ENCODE data around the gene OXGR1. TPM values are rescaled to one million over a fixed set of nuclear protein-coding genes. Genes with fewer than 3 reads are reported as not detected.
A peak's percentile ranks its signal among the peaks of the same experiment; 100 is the strongest.

OXGR1 gene
- total and polyA plus RNA-seq, 9 of the 15 experiments (the other 6 are each of a cell fraction or from before 2014, with no cell fraction given) = 0.03 TPM; not detected in 8

DNA sequence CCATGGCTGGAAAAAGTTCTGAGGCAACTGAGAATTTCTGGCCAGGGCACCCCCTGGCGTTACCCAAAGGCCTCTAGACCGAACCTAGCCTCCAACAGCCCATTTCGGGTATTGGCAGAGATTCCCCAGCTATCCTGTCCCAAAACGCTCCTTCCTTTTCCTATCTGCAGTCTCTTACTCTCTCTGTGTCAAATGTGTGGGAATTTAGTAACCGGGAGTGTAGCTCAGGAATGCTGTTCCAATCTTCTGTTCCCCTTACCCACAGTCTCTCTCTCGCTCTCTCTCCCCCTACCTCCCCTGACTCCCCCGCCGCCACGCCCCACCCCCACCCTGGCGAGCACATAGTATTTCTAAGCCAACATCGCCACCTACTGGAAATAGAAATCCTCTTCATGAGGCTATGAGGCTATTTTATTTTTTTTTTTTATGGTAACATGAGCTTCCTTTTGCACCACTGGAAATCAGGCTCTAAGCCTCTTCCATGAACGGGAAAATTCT, 27.0 kb downstream of the OXGR1 start:
- DNase-seq (ENCODE audit: extremely low read depth in 1 of 4, low spot score in 3 of 4) (peak; percentile 54 to 64 (median 60)), FAIRE-seq (no peak), ATAC-seq (peak; percentile 93)
- intact Hi-C loops (cut with micrococcal nuclease) = loop anchor here (5.0 to 10.0 kb wide), 4 partner anchors 145 to 1342 kb away; no protein-coding TSS in a partner anchor
- in situ Hi-C loops (cut with MboI) = loop anchor here (25.0 kb wide), 1 partner anchor 1455 kb away; no protein-coding TSS in a partner anchor
- no peaks in the 10 kb centered on the region for H3K4me1 ChIP-seq (replicated peaks in 1 of 2; ENCODE audit: control insufficient read depth in 2 of 2, insufficient read depth in 2 of 2, low read length in 2 of 2)
- H3K9ac ChIP-seq (ENCODE audit: insufficient read depth in 1 of 2, low read depth in 2 of 2, low read length in 2 of 2) = no peak overlapping the region
- H3K27me3 ChIP-seq (ENCODE audit: control insufficient read depth in 2 of 2, insufficient read depth in 2 of 2, low read length in 2 of 2) = no peaks in the 10 kb centered on the region
- peak overlapping the region; percentile 52 for H3K4me2 ChIP-seq (ENCODE audit: insufficient read depth, low read length)
- 0% methylated on average over 4 of the region's 12 CpGs for WGBS (ENCODE audit: insufficient coverage, low coverage, missing lambda C conversion rate)
- no peak overlapping the region for H2AFZ ChIP-seq (ENCODE audit: low read depth, low read length)
- CTCF ChIA-PET (ENCODE audit: low intra/inter-chr PET ratio) = interaction anchor here (0.6 to 1.0 kb wide), 3 partner anchors 694 to 946 kb away, joined by 3 to 5 read pairs (median 5); no protein-coding TSS in a partner anchor
- POLR2A ChIA-PET = no interaction called here
- no peaks in the 10 kb centered on the region for H3K36me3 ChIP-seq (ENCODE audit: control insufficient read depth, insufficient read depth, low read length)
- no peaks in the 10 kb centered on the region for H3K9me1 ChIP-seq (ENCODE audit: control insufficient read depth, insufficient read depth, low read length)
- H3K79me2 ChIP-seq (ENCODE audit: control insufficient read depth, insufficient read depth, low read length) = no peaks in the 10 kb centered on the region
- H3K9me3 ChIP-seq (replicated peaks; ENCODE audit: control insufficient read depth, insufficient read depth, low read depth, low read length) = no peaks in the 10 kb centered on the region
- no peaks in the 10 kb centered on the region for H4K20me1 ChIP-seq (replicated peaks; ENCODE audit: control insufficient read depth, insufficient read depth, low read length)
- no TSS peak for BruUV-seq (replicated peaks)
- H3K27ac ChIP-seq (ENCODE audit: extremely low read depth, low read depth, low read length) = no peak overlapping the region
- peak overlapping the region; percentile 13; the same call in 1 of the 2 replicates for H3K4me3 ChIP-seq
- TF ChIP-seq ZNF551 (CRISPR knock-in tag; IDR thresholded peaks at IDR 0.05) (no peak), FUS (optimal IDR thresholded peaks at IDR 0.05; ENCODE audit: low read depth, low read length) (no peak), SRSF7 (optimal IDR thresholded peaks at IDR 0.05; ENCODE audit: low read depth, low read length) (no peak), ZNF282 (CRISPR knock-in tag; IDR thresholded peaks at IDR 0.05) (no peak), TAF15 (IDR thresholded peaks at IDR 0.05; ENCODE audit: low read depth, low read length) (no peak), KLF16 (IDR thresholded peaks at IDR 0.05) (no peak), ZNF561 (CRISPR knock-in tag; conservative IDR thresholded peaks at IDR 0.05) (no peak), NUFIP1 (IDR thresholded peaks at IDR 0.05; ENCODE audit: partially characterized antibody) (no peak), TAL1 (IDR thresholded peaks at IDR 0.05) (no peak), ATF7 (IDR thresholded peaks at IDR 0.05) (no peak), ZNF384 (IDR thresholded peaks at IDR 0.05; ENCODE audit: low read depth, low read length) (peak; percentile 76; the same call in 1 of the 2 replicates)
- TF ChIP-seq, protein P1, sequence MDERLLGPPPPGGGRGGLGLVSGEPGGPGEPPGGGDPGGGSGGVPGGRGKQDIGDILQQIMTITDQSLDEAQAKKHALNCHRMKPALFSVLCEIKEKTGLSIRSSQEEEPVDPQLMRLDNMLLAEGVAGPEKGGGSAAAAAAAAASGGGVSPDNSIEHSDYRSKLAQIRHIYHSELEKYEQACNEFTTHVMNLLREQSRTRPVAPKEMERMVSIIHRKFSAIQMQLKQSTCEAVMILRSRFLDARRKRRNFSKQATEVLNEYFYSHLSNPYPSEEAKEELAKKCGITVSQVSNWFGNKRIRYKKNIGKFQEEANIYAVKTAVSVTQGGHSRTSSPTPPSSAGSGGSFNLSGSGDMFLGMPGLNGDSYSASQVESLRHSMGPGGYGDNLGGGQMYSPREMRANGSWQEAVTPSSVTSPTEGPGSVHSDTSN (CRISPR knock-in tag; IDR thresholded peaks at IDR 0.05; ENCODE audit: low read depth) = no peak
- TF ChIP-seq, protein P1 (tag; conservative IDR thresholded peaks at IDR 0.05; ENCODE audit: low read depth) = no peak
- TF ChIP-seq, protein P2, sequence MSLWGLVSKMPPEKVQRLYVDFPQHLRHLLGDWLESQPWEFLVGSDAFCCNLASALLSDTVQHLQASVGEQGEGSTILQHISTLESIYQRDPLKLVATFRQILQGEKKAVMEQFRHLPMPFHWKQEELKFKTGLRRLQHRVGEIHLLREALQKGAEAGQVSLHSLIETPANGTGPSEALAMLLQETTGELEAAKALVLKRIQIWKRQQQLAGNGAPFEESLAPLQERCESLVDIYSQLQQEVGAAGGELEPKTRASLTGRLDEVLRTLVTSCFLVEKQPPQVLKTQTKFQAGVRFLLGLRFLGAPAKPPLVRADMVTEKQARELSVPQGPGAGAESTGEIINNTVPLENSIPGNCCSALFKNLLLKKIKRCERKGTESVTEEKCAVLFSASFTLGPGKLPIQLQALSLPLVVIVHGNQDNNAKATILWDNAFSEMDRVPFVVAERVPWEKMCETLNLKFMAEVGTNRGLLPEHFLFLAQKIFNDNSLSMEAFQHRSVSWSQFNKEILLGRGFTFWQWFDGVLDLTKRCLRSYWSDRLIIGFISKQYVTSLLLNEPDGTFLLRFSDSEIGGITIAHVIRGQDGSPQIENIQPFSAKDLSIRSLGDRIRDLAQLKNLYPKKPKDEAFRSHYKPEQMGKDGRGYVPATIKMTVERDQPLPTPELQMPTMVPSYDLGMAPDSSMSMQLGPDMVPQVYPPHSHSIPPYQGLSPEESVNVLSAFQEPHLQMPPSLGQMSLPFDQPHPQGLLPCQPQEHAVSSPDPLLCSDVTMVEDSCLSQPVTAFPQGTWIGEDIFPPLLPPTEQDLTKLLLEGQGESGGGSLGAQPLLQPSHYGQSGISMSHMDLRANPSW (CRISPR knock-in tag; IDR thresholded peaks at IDR 0.05) = no peak
- TF ChIP-seq, protein P3, sequence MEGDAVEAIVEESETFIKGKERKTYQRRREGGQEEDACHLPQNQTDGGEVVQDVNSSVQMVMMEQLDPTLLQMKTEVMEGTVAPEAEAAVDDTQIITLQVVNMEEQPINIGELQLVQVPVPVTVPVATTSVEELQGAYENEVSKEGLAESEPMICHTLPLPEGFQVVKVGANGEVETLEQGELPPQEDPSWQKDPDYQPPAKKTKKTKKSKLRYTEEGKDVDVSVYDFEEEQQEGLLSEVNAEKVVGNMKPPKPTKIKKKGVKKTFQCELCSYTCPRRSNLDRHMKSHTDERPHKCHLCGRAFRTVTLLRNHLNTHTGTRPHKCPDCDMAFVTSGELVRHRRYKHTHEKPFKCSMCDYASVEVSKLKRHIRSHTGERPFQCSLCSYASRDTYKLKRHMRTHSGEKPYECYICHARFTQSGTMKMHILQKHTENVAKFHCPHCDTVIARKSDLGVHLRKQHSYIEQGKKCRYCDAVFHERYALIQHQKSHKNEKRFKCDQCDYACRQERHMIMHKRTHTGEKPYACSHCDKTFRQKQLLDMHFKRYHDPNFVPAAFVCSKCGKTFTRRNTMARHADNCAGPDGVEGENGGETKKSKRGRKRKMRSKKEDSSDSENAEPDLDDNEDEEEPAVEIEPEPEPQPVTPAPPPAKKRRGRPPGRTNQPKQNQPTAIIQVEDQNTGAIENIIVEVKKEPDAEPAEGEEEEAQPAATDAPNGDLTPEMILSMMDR (IDR thresholded peaks at IDR 0.05 in 2 of 3, conservative IDR thresholded peaks at IDR 0.05 in 1 of 3; ENCODE audit: insufficient read depth in 2 of 3, low read depth in 1 of 3, low read length in 3 of 3) = peak; percentile 16 to 51 (median 35); a peak in 4 of 6 replicates

Data from K562 (cell line).